Mammary epithelial cell (primary cell): ENCODE results near the gene MRPS14.

Experiments
- CTCF ChIP-seq, 2 donors: IDR thresholded peaks in 1 of 2; conservative IDR thresholded peaks in 1 of 2; 2 replicates each; pipeline ENCODE4 v1.5.1; 2011 to 2012; ENCODE audit warnings: inconsistent platforms in 2 of 2, low read length in 2 of 2, mild to moderate bottlenecking in 2 of 2, control low read depth in 1 of 2, low read depth in 1 of 2; ENCODE audit not compliant: insufficient read depth in 1 of 2; ENCODE audit errors: extremely low read depth in 1 of 2
- EZH2 ChIP-seq: IDR thresholded peaks from 2 replicates; pipeline ENCODE4 v1.6.1; 2012; ENCODE audit warnings: low read length, inconsistent platforms, borderline replicate concordance

DNA sequence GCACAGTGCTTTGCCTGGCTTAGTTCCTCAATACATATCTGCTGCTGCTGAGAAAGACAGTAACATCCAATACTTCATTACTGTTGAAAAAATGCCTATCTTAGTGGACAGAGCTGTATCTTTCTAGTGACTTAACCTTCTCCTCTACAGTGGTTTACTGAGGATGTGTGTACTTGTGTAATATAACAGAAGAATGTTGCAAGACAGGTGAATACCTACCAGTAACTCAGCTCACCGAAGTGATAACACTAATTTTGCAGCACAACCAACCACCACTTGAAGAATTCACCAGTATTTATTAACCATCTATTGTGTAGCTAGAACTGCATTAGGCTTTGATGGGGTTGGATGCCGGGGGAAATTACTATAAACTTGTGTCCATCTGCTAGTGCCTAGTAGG, 27.8 kb upstream of the MRPS14 start:
- TF ChIP-seq CTCF (conservative IDR thresholded peaks at IDR 0.05 in 1 of 2, IDR thresholded peaks at IDR 0.05 in 1 of 2; ENCODE audit: extremely low read depth in 1 of 2, insufficient read depth in 1 of 2, low read depth in 1 of 2, low read length in 2 of 2) (no peak), EZH2 (no peak)
